Heart left ventricle (tissue), 16 donors: ENCODE measurements around the gene CYSTM1. TPM values are rescaled to one million over a fixed set of nuclear protein-coding genes. Genes with fewer than 3 reads are reported as not detected.
A peak's percentile ranks its signal among the peaks of the same experiment; 100 is the strongest.

ENCODE experiments used
- ATAC-seq, 4 donors: fragments of 200-7000 bp; cut with Tn5 transposase; one replicate each; pipeline ENCODE4 v1.9.1; 2020 to 2022; ENCODE audit warnings: moderate library complexity in 4 of 4, mild to moderate bottlenecking in 3 of 4, moderate number of reproducible peaks in 1 of 4
- DNase-seq, 5 donors: peaks; one replicate each; pipeline ENCODE4 v3.0.0-alpha.2; 2020
- H3K27ac ChIP-seq, 12 donors: fragments of 200-600 bp; sonication (generic) in 4 of 12; one replicate each; pipeline versions ENCODE4 v1.5.0 to v1.8.0; 2016 to 2022; ENCODE audit warnings: mild to moderate bottlenecking in 2 of 12
- H3K27me3 ChIP-seq, 9 donors: fragments of 200-600 bp; sonication (generic) in 2 of 9; one replicate each; pipeline versions ENCODE4 v1.5.1 to v1.8.0; 2016 to 2022; ENCODE audit warnings: mild to moderate bottlenecking in 3 of 9
- H3K36me3 ChIP-seq, 9 donors: fragments of 200-600 bp; sonication (generic) in 2 of 9; one replicate each; pipeline versions ENCODE4 v1.5.0 to v1.8.0; 2018 to 2022; ENCODE audit warnings: mild to moderate bottlenecking in 2 of 9
- H3K4me1 ChIP-seq, 12 donors: fragments of 200-600 bp; sonication (generic) in 4 of 12; one replicate each; pipeline versions ENCODE4 v1.5.0 to v1.8.0; 2016 to 2022; ENCODE audit warnings: mild to moderate bottlenecking in 3 of 12
- H3K4me3 ChIP-seq, 12 donors: fragments of 200-600 bp; sonication (generic) in 4 of 12; one replicate each; pipeline versions ENCODE4 v1.5.0 to v1.8.0; 2017 to 2022; ENCODE audit warnings: mild to moderate bottlenecking in 9 of 12, moderate library complexity in 4 of 12
- H3K9me3 ChIP-seq, 12 donors: fragments of 200-600 bp; sonication (generic) in 4 of 12; one replicate each; pipeline versions ENCODE4 v1.5.0 to v1.8.0; 2016 to 2022; ENCODE audit warnings: mild to moderate bottlenecking in 1 of 12
- CTCF ChIP-seq, 12 donors: fragments of 200-600 bp; sonication (generic) in 4 of 12; IDR thresholded peaks; one replicate each; pipeline versions ENCODE4 v1.5.0 to v1.8.0; 2018 to 2022; ENCODE audit warnings: antibody characterized with exemption in 12 of 12, mild to moderate bottlenecking in 5 of 12
- POLR2A ChIP-seq, 2 donors: fragments of 450-650 bp; IDR thresholded peaks; one replicate each; pipeline ENCODE4 v1.6.1; 2017; ENCODE audit warnings: antibody characterized with exemption in 2 of 2, mild to moderate bottlenecking in 2 of 2, moderate library complexity in 2 of 2
- WGBS, 4 donors: extraction: QIAGEN DNeasy Blood & Tissue Kit in 2 of 4; methylation state at CpG; one replicate each; pipeline versions ENCODE4 v1.1.5 to v1.1.7; 2013 to 2018; 5-methylcytosine and 5-hydroxymethylcytosine counted together
- intact Hi-C, 10 donors: fragments of 100-400 bp; cut with DNase I; formaldehyde crosslinking; loops; one replicate each; pipeline versions ENCODE4 v1.11.1 to v1.14.2; 2022
- polyA plus RNA-seq, 2 donors: library from polyadenylated mRNA; stranded (reverse); fragments of 200-250 nt; gene quantifications; one replicate each; pipeline ENCODE4 v1.2.3, GENCODE V29; 2013
- total RNA-seq, 9 donors: library from RNA; depleted of rRNA in 2 of 9; stranded (reverse); fragments of >200 nt in 2 of 9; fragmentation: NEBNext Ultra II Directional in 3 of 9; extraction: Animal tissue kit (Norgen Biotek cat#: 25700) in 3 of 9; gene quantifications; one replicate each; pipeline versions ENCODE4 v1.1.0 to v1.2.4, GENCODE V29; 2016 to 2023
- donor health status: ischemic (EF 13 %, LVEDD 7.1; RV severe dilation, severe dysfunction).
- donor health status: healthy with polysubstance abuse.
- donor health status: DM: no; HTN: yes; CAD: no.
- donor health status: DM: no; HTN: no; CAD: no.
- donor health status: ischemic (EF 25% LVEDD 6.9; RV normal size, moderate dysfunction).
- donor health status: ischemic (EF 25% LVEDD 5.7; RV mildly dilated, moderate dysfunction).
- donor health status: healthy.
- donor health status: DM: yes; HTN: yes; CAD: no.
- donor health status: ischemic (EF 35%, LVEDD 5.7; RV mildly dilated, moderate dysfunction).
- donor health status: nonischemic (EF 11% LVEDD 7.7; RV severe dilation, severe dysfunction).
- donor health status: DM: yes; HTN: yes; CAD: no.
- donor health status: PGD.
- donor health status: ischemic (EF 29% LVEDD 5.4; RV normal size, mild dysfunction).
- donor health status: nonischemic (EF 23%, LVEDD 6.1; RV moderate dilation, normal function).

CYSTM1 gene
- total and polyA plus RNA-seq, 11 donors: 58.1 to 238 (median 94.5) TPM

GRCh38 chr5:140134277-140134935, 40.6 kb upstream of the CYSTM1 start:
- intact Hi-C loops: no loop called here
- 91 to 97% (median 93%) methylated on average over 2 of the region's 2 CpGs for WGBS, 4 donors
- no peak for TF ChIP-seq CTCF (IDR thresholded peaks at IDR 0.05)
- TF ChIP-seq POLR2A (IDR thresholded peaks at IDR 0.05): no peak
- no peak for DNase-seq
- no peak for ATAC-seq
- Histone ChIP-seq H3K9me3 (no peaks in the 10 kb centered on the region), H3K4me3 (no peak overlapping the region), H3K27me3 (no peaks in the 10 kb centered on the region), H3K4me1 (peaks cover 6 to 40% (median 26%) of the 10 kb centered on the region in 12 donors), H3K27ac (no peak overlapping the region), H3K36me3 (no peaks in the 10 kb centered on the region)

- Histone ChIP-seq H3K27ac (no peak overlapping the region), H3K4me1 (peaks cover 6 to 43% (median 28%) of the 10 kb centered on the region in 12 donors), H3K27me3 (no peaks in the 10 kb centered on the region), H3K4me3 (no peak overlapping the region), H3K9me3 (no peaks in the 10 kb centered on the region), H3K36me3 (no peaks in the 10 kb centered on the region)
- ATAC-seq: no peak
- TF ChIP-seq POLR2A (IDR thresholded peaks at IDR 0.05): no peak
- no peak for TF ChIP-seq CTCF (IDR thresholded peaks at IDR 0.05)
- DNase-seq: no peak
- intact Hi-C loops: no loop called here
Observed at GRCh38 chr5:140135127-140135526, 39.9 kb upstream of the CYSTM1 start.

- H3K4me3 ChIP-seq: no peak overlapping the region
- DNase-seq: no peak
Observed at GRCh38 chr5:140136624-140137023, 38.4 kb upstream of the CYSTM1 start.

GRCh38 chr5:140140435-140140834, 34.6 kb upstream of the CYSTM1 start:
- H3K27me3 ChIP-seq: peaks cover 0 to 3% (median 0%) of the 10 kb centered on the region in 9 donors
- WGBS, 4 donors: 64 to 71% (median 67%) methylated on average over 3 of the region's 3 CpGs
- no peak overlapping the region for H3K27ac ChIP-seq
- intact Hi-C loops: loop anchor here in 5 of 10 donors (5.0 to 10.0 kb wide), 5 partner anchors 33 to 346 kb away; partner anchors contain the start of gene PSD2 (in 1 of the 5)
- TF ChIP-seq POLR2A (IDR thresholded peaks at IDR 0.05) (no peak), CTCF (IDR thresholded peaks at IDR 0.05) (no peak)
- DNase-seq: peak in 1 of 5 donors; percentile 50
- H3K36me3 ChIP-seq: no peaks in the 10 kb centered on the region
- peak; percentile 45 to 79 (median 69) for ATAC-seq
- no peak overlapping the region for H3K4me3 ChIP-seq
- H3K4me1 ChIP-seq: peaks cover 0 to 30% (median 14%) of the 10 kb centered on the region in 12 donors
- H3K9me3 ChIP-seq: no peaks in the 10 kb centered on the region

More at GRCh38 chr5:140136624-140137023, 38.4 kb upstream of the CYSTM1 start:
- Histone ChIP-seq H3K4me1 (peaks cover 5 to 46% (median 30%) of the 10 kb centered on the region in 12 donors), H3K36me3 (no peaks in the 10 kb centered on the region), H3K27me3 (no peaks in the 10 kb centered on the region), H3K27ac (no peak overlapping the region), H3K9me3 (no peaks in the 10 kb centered on the region)
- no peak for TF ChIP-seq POLR2A (IDR thresholded peaks at IDR 0.05)
- TF ChIP-seq CTCF (IDR thresholded peaks at IDR 0.05): no peak
- intact Hi-C loops: no loop called here
- WGBS, 4 donors: 86 to 100% (median 95%) methylated on average over 1 of the region's 1 CpG
- no peak for ATAC-seq
